GM18508 (cell line): ENCODE data around the gene TRO.

Experiments used
- ATAC-seq: cut with Tn5 transposase; IDR thresholded peaks from one replicate; pipeline ENCODE4 v1.9.1; 2021; ENCODE audit warnings: moderate number of reproducible peaks; ENCODE audit not compliant: insufficient read depth, unreplicated experiment

Gene TRO, protein sequence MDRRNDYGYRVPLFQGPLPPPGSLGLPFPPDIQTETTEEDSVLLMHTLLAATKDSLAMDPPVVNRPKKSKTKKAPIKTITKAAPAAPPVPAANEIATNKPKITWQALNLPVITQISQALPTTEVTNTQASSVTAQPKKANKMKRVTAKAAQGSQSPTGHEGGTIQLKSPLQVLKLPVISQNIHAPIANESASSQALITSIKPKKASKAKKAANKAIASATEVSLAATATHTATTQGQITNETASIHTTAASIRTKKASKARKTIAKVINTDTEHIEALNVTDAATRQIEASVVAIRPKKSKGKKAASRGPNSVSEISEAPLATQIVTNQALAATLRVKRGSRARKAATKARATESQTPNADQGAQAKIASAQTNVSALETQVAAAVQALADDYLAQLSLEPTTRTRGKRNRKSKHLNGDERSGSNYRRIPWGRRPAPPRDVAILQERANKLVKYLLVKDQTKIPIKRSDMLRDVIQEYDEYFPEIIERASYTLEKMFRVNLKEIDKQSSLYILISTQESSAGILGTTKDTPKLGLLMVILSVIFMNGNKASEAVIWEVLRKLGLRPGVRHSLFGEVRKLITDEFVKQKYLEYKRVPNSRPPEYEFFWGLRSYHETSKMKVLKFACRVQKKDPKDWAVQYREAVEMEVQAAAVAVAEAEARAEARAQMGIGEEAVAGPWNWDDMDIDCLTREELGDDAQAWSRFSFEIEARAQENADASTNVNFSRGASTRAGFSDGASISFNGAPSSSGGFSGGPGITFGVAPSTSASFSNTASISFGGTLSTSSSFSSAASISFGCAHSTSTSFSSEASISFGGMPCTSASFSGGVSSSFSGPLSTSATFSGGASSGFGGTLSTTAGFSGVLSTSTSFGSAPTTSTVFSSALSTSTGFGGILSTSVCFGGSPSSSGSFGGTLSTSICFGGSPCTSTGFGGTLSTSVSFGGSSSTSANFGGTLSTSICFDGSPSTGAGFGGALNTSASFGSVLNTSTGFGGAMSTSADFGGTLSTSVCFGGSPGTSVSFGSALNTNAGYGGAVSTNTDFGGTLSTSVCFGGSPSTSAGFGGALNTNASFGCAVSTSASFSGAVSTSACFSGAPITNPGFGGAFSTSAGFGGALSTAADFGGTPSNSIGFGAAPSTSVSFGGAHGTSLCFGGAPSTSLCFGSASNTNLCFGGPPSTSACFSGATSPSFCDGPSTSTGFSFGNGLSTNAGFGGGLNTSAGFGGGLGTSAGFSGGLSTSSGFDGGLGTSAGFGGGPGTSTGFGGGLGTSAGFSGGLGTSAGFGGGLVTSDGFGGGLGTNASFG (N-terminal part only)

GRCh38 chrX:54920610-54921426, at the start of gene TRO:
TRO (plus strand) TSS chrX:54920824; CDS start chrX:54922247, 1,423 bp downstream.
- no peak for ATAC-seq

DNA sequence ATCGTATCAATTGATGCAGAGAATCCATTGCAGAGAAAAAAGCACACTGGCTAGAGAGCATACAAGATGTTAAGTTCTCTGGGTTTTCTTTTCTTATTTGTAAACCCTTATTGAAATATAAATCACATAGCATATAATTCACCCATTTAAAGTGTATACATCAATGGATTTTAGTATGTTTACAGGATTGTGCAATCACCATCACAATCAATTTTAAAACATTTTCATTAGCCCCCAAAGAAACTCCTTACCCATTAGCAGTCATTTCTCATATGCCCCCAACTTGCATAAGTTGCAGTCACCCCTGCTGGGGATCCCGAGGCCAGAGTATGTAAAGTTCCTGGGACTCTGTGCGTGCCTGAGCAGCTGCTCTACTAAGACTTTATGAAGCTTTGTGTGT, 34.9 kb upstream of the TRO start:
- no peak for ATAC-seq

DNA sequence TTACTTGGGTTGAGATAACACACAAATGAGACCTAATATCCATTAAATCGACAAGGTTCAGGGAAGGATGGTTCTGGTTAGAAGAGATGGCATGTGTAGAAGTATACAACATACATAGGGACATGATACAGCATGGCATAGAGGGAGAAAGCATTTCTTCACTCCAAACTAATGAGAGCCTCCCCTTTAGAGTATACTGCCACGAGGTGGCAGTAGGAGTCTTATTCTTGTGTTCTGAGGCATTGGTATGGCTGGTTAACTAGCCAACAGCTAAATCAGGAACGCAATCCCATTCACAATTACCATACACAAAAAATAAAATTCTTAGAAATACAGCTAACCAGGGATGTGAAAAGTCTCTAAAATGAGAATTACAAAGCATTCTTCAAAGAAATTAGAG, 29.1 kb upstream of the TRO start:
- no peak for ATAC-seq

GRCh38 chrX:54894159-54894558, 26.5 kb upstream of the TRO start:
- ATAC-seq = no peak

- ATAC-seq = no peak
Measured at GRCh38 chrX:54909941-54910340, 10.7 kb upstream of the TRO start.

- no peak for ATAC-seq
Measured at GRCh38 chrX:54921427-54922021, 900 bp downstream of the TRO start.

DNA sequence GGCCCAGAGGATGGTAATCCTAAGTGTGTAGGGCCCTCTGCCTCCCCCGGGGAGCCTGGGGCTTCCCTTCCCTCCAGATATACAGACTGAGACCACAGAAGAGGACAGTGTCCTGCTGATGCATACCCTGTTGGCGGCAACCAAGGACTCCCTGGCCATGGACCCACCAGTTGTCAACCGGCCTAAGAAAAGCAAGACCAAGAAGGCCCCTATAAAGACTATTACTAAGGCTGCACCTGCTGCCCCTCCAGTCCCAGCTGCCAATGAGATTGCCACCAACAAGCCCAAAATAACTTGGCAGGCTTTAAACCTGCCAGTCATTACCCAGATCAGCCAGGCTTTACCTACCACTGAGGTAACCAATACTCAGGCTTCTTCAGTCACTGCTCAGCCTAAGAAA, 1.9 kb downstream of the TRO start:
- ATAC-seq = no peak

DNA sequence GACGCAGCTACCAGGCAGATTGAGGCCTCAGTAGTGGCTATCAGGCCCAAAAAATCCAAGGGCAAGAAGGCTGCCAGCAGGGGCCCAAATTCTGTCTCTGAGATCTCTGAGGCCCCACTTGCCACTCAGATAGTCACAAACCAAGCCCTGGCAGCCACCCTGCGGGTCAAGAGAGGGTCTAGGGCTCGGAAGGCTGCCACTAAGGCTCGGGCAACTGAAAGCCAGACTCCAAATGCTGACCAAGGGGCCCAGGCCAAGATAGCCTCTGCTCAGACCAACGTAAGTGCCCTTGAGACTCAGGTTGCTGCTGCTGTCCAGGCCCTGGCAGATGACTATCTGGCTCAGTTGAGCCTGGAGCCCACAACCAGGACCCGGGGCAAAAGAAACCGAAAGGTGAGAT, 2.8 kb downstream of the TRO start:
- ATAC-seq = no peak

DNA sequence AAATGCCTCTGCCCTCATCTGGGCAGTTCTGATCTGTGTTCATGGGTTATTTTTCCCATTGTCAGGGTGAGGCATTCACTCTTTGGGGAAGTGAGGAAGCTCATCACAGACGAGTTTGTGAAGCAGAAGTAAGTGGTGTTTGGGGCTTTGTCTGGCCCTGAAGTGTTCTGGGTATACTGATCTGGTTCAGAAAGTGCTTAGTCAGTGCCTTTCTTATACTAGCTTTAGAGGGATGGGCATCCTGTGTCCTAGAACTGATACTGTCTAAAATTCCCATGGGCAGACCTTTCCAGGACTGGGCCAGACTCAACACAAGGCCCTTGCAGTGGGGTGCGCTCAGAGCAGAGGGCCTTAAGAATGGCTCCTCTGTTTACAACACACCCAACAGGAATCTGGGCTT, 6.4 kb downstream of the TRO start:
- ATAC-seq = no peak

GRCh38 chrX:54928876-54929275, 8.3 kb downstream of the TRO start:
- ATAC-seq = no peak

GRCh38 chrX:54930291-54931049, 9.8 kb downstream of the TRO start:
- ATAC-seq = no peak

DNA sequence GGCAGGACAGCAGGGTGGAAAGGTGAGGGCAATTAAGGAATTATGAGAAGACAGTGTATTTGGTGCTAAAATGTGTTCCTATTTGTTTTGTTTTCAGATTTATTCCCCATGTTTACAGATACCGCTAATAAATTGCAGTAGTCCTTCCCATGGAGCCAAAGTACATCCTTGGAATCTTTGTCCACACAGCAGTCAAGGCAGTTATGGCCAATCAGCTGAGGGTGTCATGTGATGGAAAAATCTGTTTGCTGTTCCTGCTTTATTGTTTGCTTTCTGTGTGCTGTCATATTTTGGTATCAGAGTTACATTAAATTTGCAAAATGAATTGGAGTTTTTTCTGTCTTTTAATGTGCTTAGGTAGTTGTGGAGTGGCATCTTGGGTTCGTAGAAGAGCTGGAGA, 10.5 kb downstream of the TRO start:
- ATAC-seq = no peak

DNA sequence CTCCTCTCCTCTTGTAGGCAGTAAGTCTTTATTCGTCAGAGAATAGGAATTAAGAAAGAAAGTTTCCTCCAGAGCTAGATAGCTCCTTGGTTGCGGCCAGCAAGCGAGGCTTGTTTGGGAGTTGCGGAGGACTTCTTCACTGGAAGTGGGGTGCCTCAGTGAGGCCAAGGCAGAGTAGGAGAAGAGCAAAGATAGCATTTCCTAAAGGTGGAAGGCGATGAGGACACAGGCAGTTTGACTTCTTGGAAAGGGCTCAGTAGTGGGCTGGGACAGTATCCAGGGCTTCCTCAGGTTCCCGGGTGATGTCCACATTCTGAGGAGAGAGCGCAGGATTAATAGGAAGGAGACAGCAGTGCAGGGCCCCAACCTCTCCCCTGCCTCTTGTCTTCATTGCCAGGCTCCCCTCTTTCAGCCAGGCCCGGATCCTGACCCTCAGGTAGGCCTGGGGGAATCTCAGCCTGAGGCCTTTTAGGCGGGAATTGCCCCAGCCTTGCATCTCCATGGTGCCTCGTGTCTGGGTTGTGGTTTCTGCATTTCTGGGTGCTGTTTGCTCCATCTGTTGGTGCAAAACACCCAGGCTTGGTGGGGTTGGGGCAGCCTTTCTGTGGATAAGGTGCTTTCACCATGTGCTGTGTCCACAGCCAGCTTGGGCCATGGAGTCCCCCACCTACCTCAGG, 12.7 kb downstream of the TRO start:
- ATAC-seq = no peak

DNA sequence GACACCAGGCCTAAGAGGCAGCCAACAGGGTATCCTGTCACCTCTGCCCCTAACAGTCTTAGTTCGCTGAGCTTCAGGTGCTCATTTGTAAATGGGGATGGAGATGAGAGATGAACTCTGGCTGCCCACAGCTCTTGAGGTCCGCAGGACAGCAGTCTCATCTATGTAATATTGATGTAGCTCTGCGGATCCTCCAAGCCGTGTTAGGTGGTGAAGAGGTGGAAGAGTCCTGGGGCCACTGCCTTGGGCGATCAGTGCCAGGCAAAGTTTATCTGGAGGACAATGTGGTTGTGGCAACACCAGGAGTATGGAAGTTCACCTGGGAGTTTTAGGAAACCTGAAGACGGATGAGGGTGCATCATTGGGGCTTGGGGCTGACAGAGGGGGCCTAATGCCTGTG, 13.4 kb downstream of the TRO start:
- no peak for ATAC-seq

DNA sequence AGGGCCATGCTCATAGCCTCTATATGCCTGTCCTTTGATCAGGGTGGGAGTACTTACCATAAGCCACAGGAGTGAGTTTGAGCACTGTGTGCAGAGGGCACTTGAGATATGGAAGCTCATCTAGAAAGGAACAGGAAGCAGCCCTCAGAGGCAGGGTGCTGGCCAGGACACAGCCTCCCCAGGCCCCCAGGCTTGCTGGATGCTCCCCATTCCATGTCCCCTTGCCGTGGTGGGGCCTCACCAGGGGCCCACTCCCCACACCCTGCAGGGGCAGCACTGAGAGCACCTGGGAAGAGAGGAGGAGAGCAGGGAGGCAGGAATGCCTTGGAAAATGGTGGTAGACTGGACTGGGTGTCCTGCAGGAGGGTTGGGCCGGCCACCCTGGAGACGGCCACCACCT, 14.3 kb downstream of the TRO start:
- no peak for ATAC-seq

DNA sequence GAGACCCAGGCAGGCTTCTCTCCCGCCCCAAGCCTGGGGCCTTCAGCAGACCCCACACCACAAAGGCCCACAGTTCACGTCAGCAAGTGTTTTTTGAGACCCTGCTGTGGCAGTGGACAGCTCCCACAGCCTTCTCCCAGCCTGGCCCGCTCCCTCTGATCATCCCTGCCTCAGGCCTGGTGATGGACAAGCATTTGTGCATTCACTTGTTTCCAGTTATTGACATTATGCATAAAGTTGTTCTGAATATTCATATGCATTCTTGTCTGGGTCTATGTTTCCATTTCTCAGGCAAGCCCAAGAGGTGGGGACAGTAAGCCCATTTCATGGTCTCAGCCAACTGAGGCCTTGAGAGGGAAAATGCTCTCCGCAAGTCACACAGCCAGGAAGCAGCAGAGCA, 14.7 kb downstream of the TRO start:
- ATAC-seq = no peak

GRCh38 chrX:54937416-54937815, 16.8 kb downstream of the TRO start:
- no peak for ATAC-seq

DNA sequence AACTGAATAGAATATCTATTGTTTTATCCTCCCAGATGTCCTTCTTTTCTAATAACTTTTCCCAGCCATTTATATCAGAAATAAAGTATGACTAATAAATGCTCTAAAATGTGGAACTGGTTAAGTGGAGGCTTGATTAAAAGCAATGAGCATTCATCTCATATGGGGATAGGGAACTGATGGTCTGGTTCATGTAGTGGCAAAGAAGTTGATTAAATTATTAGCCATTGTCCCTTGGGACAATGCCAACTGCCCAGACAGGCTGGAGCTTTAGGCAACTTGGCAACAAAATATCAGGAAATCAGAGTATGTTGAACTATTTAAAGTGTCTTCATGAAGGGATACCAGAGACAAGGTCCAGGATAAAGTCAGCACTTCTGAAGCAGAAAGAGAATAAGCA, 24.2 kb downstream of the TRO start:
- no peak for ATAC-seq
